ENCODE data around the gene COL1A2.

The COL1A2 gene

DNA sequence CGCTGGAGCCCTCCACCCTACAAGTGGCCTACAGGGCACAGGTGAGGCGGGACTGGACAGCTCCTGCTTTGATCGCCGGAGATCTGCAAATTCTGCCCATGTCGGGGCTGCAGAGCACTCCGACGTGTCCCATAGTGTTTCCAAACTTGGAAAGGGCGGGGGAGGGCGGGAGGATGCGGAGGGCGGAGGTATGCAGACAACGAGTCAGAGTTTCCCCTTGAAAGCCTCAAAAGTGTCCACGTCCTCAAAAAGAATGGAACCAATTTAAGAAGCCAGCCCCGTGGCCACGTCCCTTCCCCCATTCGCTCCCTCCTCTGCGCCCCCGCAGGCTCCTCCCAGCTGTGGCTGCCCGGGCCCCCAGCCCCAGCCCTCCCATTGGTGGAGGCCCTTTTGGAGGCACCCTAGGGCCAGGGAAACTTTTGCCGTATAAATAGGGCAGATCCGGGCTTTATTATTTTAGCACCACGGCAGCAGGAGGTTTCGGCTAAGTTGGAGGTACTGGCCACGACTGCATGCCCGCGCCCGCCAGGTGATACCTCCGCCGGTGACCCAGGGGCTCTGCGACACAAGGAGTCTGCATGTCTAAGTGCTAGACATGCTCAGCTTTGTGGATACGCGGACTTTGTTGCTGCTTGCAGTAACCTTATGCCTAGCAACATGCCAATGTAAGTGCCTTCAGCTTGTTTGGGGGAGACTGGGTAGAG lies at the start of gene COL1A2:
Gene COL1A2 (plus strand): TSS at position 459 of the 704 bp plus-strand sequence. CDS start 137 bp downstream, at position 596.
- peak; percentile 7 for DNase-seq

- DNase-seq, result no peak
Observed at GRCh38 chr7:94345907-94346306, 48.8 kb upstream of the COL1A2 start.

DNA sequence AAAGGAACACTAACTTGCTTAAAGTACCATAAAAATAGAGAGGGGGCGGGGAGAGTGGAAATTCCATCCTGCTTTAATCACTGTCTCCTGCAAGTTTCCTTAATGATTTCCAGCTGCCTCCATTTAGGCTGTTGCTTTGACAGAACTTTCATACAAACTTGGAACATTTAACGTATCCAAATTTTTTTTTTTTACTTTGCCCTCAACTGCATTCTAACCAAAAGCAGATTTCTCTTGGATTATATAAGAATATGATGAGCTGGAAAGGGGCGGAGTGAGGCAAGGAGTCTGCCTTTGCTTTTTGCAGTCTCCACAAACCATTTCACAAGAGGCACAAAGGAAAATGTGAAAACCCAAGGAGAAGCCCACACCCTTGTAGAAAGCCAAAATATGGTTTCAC lies 46.6 kb upstream of the COL1A2 start:
- no peak for DNase-seq

GRCh38 chr7:94350734-94351133 lies 44.0 kb upstream of the COL1A2 start:
- DNase-seq, result no peak

- DNase-seq, result no peak
Observed at GRCh38 chr7:94351703-94352102, 43.0 kb upstream of the COL1A2 start.

- DNase-seq, result no peak
Observed at GRCh38 chr7:94352887-94353286, 41.8 kb upstream of the COL1A2 start.

- DNase-seq, result no peak
Observed at GRCh38 chr7:94354953-94355352, 39.7 kb upstream of the COL1A2 start.

DNA sequence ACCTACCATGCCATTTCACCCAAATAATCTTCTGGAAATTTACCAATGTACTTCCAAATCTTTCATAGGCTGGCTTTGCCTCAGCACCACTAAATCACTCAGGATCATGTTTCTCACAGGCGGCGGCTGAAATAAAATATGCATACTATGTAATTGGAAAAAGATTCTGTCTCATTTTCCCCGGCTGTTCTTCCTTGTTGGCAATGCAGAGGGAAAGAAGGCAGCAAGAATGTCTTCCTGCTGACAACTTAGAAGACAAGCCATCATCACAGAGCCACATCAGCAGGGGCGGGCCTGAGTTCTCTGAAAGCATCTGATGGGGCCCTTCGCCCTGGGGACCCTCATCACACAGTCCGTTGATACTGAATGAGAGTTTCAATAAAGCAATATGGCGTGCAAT lies 39.2 kb upstream of the COL1A2 start:
- DNase-seq, result no peak

- no peak for DNase-seq
Observed at GRCh38 chr7:94357076-94357475, 37.6 kb upstream of the COL1A2 start.

DNA sequence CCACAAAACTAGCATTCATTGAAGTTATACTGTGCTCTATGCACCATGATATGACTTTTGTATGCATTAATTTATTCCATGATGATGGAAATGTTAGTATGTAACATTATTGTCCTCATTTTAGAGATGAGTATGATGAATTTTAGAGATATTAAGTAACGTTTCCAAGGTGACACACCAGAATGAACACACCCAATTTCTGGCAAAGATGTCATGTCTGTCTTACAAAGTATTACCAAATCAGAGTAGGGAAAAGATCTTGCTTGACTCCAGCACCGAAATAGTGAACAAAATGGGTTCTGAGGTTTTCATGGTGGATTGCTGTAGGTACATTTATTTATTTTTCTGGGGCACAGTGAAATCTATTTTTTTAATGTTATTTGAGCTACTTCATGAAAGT lies 33.8 kb upstream of the COL1A2 start:
- DNase-seq, result no peak

- DNase-seq, result no peak
Observed at GRCh38 chr7:94362276-94362675, 32.4 kb upstream of the COL1A2 start.

GRCh38 chr7:94364816-94365215 lies 29.9 kb upstream of the COL1A2 start:
- DNase-seq, result no peak

DNA sequence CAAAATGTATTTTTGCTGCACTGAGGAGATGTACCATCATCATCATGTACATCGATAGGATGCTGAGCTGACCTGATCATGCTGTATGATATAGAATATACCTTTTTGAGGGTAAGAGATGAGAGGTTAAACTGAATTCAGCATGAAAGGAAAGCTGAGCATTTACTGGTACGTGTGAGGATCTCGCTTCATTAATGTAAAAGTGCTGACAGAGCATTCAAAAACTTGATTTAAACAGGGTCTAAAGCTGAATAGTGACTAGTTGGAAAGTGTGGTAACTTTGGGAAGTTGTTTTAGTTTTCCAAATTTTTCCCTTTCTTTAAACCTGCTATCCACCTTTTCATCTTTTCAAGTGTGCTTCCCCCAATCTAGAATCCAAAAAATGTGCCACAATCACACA lies 28.5 kb upstream of the COL1A2 start:
- DNase-seq, result no peak

- DNase-seq, result no peak
Observed at GRCh38 chr7:94366832-94367231, 27.9 kb upstream of the COL1A2 start.

- no peak for DNase-seq
Observed at GRCh38 chr7:94367949-94368348, 26.7 kb upstream of the COL1A2 start.

- DNase-seq, result peak; percentile 20
Observed at GRCh38 chr7:94368371-94368791, 26.3 kb upstream of the COL1A2 start.

- DNase-seq, result no peak
Observed at GRCh38 chr7:94374231-94374630, 20.5 kb upstream of the COL1A2 start.

- DNase-seq, result no peak
Observed at GRCh38 chr7:94374721-94375566, 19.8 kb upstream of the COL1A2 start.

DNA sequence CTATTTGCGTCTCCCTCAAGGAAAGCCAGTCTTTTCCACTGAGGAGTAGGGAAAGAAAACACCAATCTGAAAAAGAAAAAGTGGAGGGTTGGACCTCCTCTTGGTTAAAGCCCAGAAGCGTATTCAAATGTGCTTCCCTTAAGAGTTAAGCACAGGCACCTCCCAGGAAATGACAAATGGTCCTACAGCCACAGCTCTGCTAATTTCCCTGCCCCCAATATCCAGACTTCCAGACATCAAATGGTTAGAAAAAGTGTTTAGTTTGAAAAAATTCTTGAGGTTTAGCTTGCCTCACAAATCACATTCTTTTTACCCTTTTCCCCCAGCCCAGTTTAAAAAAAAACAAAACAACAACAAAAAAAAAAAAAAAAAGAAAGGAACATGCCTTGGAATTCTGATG lies 19.0 kb upstream of the COL1A2 start:
- DNase-seq, result no peak

GRCh38 chr7:94376281-94376680 lies 18.4 kb upstream of the COL1A2 start:
- DNase-seq, result no peak

DNA sequence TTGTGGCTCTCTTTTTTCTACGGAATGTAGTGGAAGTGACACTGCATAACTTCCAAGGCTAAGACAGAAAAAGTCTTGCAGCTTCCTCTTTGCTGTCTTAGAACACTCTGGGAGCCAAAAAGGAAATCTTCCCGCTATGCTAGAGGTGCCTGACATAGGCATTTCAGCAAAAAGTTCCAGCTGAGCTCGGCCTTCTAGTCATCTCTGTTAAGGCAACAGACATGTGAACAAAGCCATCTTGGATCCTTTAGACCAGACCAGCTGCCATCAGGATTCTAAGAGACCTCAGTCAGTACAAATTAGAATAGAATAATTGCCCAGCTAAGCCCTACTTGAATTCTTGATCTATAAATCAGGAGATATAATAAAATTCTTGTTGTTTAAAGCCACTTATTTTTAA lies 16.3 kb upstream of the COL1A2 start:
- no peak for DNase-seq

DNA sequence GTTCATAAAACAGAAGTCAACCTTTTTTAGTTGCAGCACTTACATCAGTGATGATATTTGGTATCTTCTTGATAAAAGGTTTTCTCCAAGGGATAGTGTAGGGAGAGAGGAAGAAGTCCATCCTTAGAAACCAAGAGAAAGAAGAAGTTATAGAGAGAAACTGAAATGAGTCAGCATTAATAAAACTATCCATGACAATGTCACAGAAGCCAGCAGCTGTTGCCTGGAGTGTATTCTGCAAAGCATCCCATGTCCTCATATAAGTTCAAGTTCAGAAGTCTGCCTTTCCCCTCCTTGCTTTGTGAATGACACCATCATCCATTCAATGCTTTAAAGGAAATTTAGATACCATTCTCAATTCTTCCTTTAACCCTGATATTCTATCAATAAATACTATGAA lies 14.4 kb upstream of the COL1A2 start:
- no peak for DNase-seq

DNA sequence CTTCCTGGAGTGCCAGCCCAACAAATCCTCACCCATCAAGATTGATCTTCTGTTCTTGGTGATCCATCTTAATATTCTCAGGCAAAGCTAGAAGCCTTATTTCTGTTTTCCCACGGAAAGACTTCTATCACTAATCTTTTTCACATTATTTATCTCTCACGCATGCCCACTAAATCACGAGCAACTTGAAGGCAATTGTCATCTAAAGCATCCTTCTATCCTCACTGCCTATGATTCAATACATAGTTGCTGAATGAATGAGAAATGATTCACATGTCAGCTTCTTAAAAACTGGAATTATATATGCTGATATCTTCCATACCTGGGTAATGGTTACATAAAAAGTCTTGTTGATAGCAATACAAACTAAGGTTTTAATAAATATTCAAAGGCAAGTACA lies 12.6 kb upstream of the COL1A2 start:
- DNase-seq, result no peak

- no peak for DNase-seq
Observed at GRCh38 chr7:94382746-94383145, 11.9 kb upstream of the COL1A2 start.

Measured in hematopoietic multipotent progenitor cell treated with erythropoietin and hydrocortisone succinate and interleukin-3 and kit ligand, for 4 days (in vitro differentiated cells).